HepG2 (cell line): ENCODE data around the gene ATP6V0D1. TPM values are rescaled to one million over a fixed set of nuclear protein-coding genes. Genes with fewer than 3 reads are reported as not detected.

Experiments
- HNF1B ChIP-seq: sonication (generic); formaldehyde crosslinking; IDR thresholded peaks from 2 replicates; pipeline ENCODE4 v1.5.1; 2020; ENCODE audit warnings: mild to moderate bottlenecking, moderate library complexity, missing genetic modification reagents
- HNRNPUL1 ChIP-seq: fragments of 200-400 bp; formaldehyde crosslinking; IDR thresholded peaks from 2 replicates; pipeline ENCODE4 v1.6.1; 2017; ENCODE audit warnings: low read depth, mild to moderate bottlenecking, low read length, moderate library complexity
- ISX ChIP-seq: sonication (generic); formaldehyde crosslinking; conservative IDR thresholded peaks from 2 replicates; pipeline ENCODE4 v1.5.0; 2020; ENCODE audit warnings: missing genetic modification reagents
- KDM3A ChIP-seq: IDR thresholded peaks from 2 replicates; pipeline ENCODE4 v1.6.1; 2018; ENCODE audit warnings: low read depth, missing compliant biosample characterization
- MED8 ChIP-seq: sonication (generic); formaldehyde crosslinking; IDR thresholded peaks from 2 replicates; pipeline ENCODE4 v1.8.1; 2023; ENCODE audit warnings: mild to moderate bottlenecking, missing genetic modification reagents; ENCODE audit not compliant: insufficient replicate concordance
- MEIS1 ChIP-seq: sonication (generic); formaldehyde crosslinking; IDR thresholded peaks from 2 replicates; pipeline ENCODE4 v1.9.0; 2021; ENCODE audit warnings: mild to moderate bottlenecking, missing genetic modification reagents, moderate library complexity, borderline replicate concordance
- NFKBIZ ChIP-seq: IDR thresholded peaks from 2 replicates; pipeline ENCODE4 v1.6.1; 2018; ENCODE audit warnings: missing genetic modification reagents, missing compliant biosample characterization
- PAXIP1 ChIP-seq: sonication (generic); formaldehyde crosslinking; conservative IDR thresholded peaks from 2 replicates; pipeline ENCODE4 v1.4.0; 2020; ENCODE audit warnings: mild to moderate bottlenecking, missing genetic modification reagents, moderate library complexity
- SMAD3 ChIP-seq: sonication (generic); formaldehyde crosslinking; IDR thresholded peaks from 2 replicates; pipeline ENCODE4 v1.4.0; 2020; ENCODE audit warnings: missing genetic modification reagents
- ZBTB7A ChIP-seq: sonication (generic); formaldehyde crosslinking; IDR thresholded peaks from 2 replicates; pipeline ENCODE4 v1.8.0; 2022; ENCODE audit warnings: mild to moderate bottlenecking, missing genetic modification reagents
- ZNF33B ChIP-seq: sonication (generic); formaldehyde crosslinking; IDR thresholded peaks from 2 replicates; pipeline ENCODE4 v1.5.1; 2020; ENCODE audit warnings: mild to moderate bottlenecking, missing genetic modification reagents
- ZNF441 ChIP-seq: sonication (generic); formaldehyde crosslinking; IDR thresholded peaks from 2 replicates; pipeline ENCODE4 v1.7.0; 2021; ENCODE audit warnings: missing genetic modification reagents, borderline replicate concordance
- polyA plus RNA-seq, 8 experiments: library from polyadenylated mRNA; depleted of rRNA in 3 of 8; stranded (reverse) in 7 of 8; unstranded in 1 of 8; fragments of >200 nt; fragmentation: Illumina TruSeq in 4 of 8; extraction: Trizol in 4 of 8; gene quantifications; 2 replicates each; pipeline versions ENCODE4 v1.2.1 to v1.2.3, GENCODE V29; 2011 to 2016; ENCODE audit warnings: low read depth in 4 of 8, missing spikeins in 1 of 8, mixed read lengths in 1 of 8; ENCODE audit not compliant: insufficient read depth in 1 of 8
- total RNA-seq, 5 experiments: library from RNA; depleted of rRNA; stranded (reverse); fragments of >200 nt; fragmentation: Illumina TruSeq; extraction: Trizol; gene quantifications; 2 replicates each; pipeline ENCODE4 v1.2.3, GENCODE V29; 2016; ENCODE audit warnings: low read depth in 1 of 5
- TF ChIP-seq, protein P1 (sequence below): sonication (generic); formaldehyde crosslinking; IDR thresholded peaks from 2 replicates; pipeline ENCODE4 v1.4.0; 2020; ENCODE audit warnings: missing genetic modification reagents
- TF ChIP-seq, protein P2 (sequence below): sonication (generic); formaldehyde crosslinking; IDR thresholded peaks from 2 replicates; pipeline ENCODE4 v1.8.1; 2023; ENCODE audit warnings: mild to moderate bottlenecking, missing genetic modification reagents

The ATP6V0D1 gene
- total and polyA plus RNA-seq, 2 of the 13 experiments (the other 11 are each of a cell fraction or from before 2014, with no cell fraction given): 51.1 to 61.3 TPM

- TF ChIP-seq KDM3A (CRISPR knock-in tag): peak; percentile 56; the same call in 1 of the 2 replicates
- no peak; the same call in 1 of the 2 replicates for TF ChIP-seq NFKBIZ (CRISPR knock-in tag)
- peak; percentile 52; the same call in 1 of the 2 replicates for TF ChIP-seq ZNF33B
- TF ChIP-seq, protein P1, sequence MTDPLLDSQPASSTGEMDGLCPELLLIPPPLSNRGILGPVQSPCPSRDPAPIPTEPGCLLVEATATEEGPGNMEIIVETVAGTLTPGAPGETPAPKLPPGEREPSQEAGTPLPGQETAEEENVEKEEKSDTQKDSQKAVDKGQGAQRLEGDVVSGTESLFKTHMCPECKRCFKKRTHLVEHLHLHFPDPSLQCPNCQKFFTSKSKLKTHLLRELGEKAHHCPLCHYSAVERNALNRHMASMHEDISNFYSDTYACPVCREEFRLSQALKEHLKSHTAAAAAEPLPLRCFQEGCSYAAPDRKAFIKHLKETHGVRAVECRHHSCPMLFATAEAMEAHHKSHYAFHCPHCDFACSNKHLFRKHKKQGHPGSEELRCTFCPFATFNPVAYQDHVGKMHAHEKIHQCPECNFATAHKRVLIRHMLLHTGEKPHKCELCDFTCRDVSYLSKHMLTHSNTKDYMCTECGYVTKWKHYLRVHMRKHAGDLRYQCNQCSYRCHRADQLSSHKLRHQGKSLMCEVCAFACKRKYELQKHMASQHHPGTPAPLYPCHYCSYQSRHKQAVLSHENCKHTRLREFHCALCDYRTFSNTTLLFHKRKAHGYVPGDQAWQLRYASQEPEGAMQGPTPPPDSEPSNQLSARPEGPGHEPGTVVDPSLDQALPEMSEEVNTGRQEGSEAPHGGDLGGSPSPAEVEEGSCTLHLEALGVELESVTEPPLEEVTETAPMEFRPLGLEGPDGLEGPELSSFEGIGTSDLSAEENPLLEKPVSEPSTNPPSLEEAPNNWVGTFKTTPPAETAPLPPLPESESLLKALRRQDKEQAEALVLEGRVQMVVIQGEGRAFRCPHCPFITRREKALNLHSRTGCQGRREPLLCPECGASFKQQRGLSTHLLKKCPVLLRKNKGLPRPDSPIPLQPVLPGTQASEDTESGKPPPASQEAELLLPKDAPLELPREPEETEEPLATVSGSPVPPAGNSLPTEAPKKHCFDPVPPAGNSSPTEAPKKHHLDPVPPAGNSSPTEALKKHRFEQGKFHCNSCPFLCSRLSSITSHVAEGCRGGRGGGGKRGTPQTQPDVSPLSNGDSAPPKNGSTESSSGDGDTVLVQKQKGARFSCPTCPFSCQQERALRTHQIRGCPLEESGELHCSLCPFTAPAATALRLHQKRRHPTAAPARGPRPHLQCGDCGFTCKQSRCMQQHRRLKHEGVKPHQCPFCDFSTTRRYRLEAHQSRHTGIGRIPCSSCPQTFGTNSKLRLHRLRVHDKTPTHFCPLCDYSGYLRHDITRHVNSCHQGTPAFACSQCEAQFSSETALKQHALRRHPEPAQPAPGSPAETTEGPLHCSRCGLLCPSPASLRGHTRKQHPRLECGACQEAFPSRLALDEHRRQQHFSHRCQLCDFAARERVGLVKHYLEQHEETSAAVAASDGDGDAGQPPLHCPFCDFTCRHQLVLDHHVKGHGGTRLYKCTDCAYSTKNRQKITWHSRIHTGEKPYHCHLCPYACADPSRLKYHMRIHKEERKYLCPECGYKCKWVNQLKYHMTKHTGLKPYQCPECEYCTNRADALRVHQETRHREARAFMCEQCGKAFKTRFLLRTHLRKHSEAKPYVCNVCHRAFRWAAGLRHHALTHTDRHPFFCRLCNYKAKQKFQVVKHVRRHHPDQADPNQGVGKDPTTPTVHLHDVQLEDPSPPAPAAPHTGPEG (CRISPR knock-in tag): no peak
- TF ChIP-seq ZBTB7A: peak; percentile 66; the same call in 1 of the 2 replicates
- peak; percentile 76; the same call in 1 of the 2 replicates for TF ChIP-seq HNF1B
- TF ChIP-seq SMAD3 (CRISPR knock-in tag): no peak
- TF ChIP-seq HNRNPUL1: no peak
- 0 out of 2 replicates have a peak, but pooled peaks have one; percentile 45 for TF ChIP-seq ISX (CRISPR knock-in tag)
- TF ChIP-seq ZNF441: no peak
- TF ChIP-seq MEIS1: no peak
- TF ChIP-seq, protein P2, sequence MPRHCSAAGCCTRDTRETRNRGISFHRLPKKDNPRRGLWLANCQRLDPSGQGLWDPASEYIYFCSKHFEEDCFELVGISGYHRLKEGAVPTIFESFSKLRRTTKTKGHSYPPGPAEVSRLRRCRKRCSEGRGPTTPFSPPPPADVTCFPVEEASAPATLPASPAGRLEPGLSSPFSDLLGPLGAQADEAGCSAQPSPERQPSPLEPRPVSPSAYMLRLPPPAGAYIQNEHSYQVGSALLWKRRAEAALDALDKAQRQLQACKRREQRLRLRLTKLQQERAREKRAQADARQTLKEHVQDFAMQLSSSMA (CRISPR knock-in tag): no peak
- TF ChIP-seq PAXIP1: no peak; the same call in 1 of the 2 replicates
- TF ChIP-seq MED8 (CRISPR knock-in tag): no peak
Observed at GRCh38 chr16:67415872-67416793, 64.8 kb downstream of the ATP6V0D1 start, which contains the start of gene ZDHHC1 (continued).
